ENCODE data around the gene LMBRD2.
A peak's percentile ranks its signal among the peaks of the same experiment; 100 is the strongest.
"Not testable (repeated sequence)": the region's sequence is repeated elsewhere in the genome, so short reads cannot be mapped to it uniquely, and the experiment has no call there.

The LMBRD2 gene

GRCh38 chr5:36151434-36152323 is at the start of gene LMBRD2, which contains the start of gene SKP2:
Gene LMBRD2 (minus strand): TSS chr5:36151887. CDS start chr5:36143349, 8,538 bp downstream.
Gene SKP2 (plus strand): TSS chr5:36152111. CDS start chr5:36152263, 152 bp downstream.
- FAIRE-seq = peak; percentile 97

GRCh38 chr5:36200513-36200912 is 48.8 kb upstream of the LMBRD2 start:
- no peak for FAIRE-seq

DNA sequence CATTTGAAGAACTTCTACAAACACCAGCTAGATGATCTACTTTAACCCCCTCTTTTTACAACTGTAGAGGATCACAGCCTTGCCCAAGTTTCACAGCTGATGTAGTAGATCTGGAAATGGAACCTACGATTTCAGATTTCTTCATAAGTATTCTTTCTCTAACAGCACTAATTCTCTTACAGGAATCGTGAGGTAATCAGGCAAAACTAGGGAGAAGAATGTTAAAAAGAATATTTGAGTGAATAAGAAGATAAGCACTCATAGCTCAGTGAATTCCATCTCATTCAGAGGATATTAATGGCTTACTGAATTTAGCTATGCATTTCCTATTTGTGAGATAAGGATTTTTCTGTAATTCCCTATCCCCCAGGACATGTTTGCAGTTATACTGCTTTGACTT is 47.9 kb upstream of the LMBRD2 start:
- FAIRE-seq = no peak

DNA sequence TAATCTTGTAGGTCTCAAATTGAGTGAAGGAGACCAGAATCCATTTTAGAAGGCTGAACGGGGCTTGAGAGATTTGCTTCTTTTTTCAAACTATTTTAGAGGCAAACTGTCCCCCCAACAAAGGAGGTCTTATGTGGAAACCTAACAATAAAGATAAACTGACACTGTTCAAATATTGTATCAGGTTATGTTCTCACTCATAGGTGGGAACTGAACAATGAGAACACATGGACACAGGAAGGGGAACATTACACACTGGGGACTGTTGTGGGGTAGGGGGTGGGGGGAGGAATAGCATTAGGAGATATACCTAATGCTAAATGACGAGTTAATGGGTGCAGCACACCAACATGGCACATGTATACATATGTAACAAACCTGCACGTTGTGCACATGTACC is 47.1 kb upstream of the LMBRD2 start:
- not testable (repeated sequence) for FAIRE-seq

GRCh38 chr5:36198281-36198680 is 46.6 kb upstream of the LMBRD2 start:
- peak; percentile 84 for FAIRE-seq

GRCh38 chr5:36193746-36194145 is 42.1 kb upstream of the LMBRD2 start:
- FAIRE-seq = no peak

DNA sequence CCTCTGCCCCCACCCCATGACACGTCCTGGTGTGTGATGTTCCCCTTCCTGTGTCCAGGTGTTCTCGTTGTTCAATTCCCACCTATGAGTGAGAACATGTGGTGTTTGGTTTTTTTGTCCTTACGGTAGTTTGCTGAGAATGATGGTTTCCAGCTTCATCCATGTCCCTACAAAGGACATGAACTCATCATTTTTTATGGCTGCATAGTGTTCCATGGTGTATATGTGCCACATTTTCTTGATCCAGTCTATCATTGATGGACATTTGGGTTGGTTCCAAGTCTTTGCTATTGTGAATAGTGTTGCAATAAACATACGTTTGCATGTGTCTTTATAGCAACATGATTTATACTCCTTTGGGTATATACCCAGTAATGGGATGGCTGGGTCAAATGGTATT is 32.7 kb upstream of the LMBRD2 start:
- FAIRE-seq = not testable (repeated sequence)

DNA sequence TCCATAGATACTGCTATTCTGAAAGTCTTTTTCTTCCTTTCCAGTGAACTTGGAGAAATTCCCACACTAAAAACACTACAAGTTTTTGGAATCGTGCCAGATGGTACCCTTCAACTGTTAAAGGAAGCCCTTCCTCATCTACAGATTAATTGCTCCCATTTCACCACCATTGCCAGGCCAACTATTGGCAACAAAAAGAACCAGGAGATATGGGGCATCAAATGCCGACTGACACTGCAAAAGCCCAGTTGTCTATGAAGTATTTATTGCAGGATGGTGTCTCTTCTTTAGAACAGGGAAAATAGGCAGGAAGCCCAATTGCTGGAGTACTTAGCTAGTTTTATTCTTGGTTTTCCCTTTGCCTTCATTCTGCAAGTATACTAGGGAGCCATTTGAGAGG is 30.1 kb upstream of the LMBRD2 start:
- FAIRE-seq = no peak

- FAIRE-seq = no peak
Observed at GRCh38 chr5:36180556-36181350, 29.1 kb upstream of the LMBRD2 start.

DNA sequence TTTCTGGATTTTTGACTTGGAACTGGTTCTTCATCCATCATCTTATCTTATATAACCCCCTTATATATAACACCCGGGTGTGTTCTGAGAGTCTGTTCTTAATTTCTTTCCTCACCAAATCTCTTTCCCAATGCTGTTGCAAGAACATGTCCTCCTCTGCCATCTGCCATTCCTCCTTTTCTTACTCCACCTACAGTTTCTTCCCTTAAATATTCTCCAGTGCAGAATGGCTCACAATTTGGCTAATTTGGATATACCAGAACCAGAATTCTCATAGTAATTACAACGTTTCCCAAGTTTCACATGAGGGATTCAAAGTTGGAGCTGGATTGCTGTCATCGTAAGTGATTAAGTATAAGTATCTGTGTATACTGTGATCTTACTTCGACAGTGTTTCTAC is 28.3 kb upstream of the LMBRD2 start:
- FAIRE-seq = no peak

DNA sequence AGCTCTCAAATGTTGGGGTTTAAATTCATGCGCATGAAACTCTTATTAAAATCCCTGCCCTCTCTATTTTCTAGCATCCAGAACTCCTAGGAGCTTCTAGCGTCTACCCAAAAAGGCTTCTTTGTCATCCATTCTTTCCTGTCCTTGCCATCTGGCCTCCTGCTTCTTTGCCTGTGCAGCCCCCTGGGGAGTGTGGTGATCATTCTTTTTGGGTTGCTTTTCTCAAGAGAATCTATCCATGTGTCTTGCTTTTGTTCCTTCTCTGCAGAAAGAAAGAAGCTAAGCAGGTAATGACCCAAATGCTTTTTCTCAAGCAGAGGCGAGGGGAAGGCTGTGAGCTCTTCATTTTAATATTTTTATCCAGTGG is 26.8 kb upstream of the LMBRD2 start:
- FAIRE-seq = no peak

DNA sequence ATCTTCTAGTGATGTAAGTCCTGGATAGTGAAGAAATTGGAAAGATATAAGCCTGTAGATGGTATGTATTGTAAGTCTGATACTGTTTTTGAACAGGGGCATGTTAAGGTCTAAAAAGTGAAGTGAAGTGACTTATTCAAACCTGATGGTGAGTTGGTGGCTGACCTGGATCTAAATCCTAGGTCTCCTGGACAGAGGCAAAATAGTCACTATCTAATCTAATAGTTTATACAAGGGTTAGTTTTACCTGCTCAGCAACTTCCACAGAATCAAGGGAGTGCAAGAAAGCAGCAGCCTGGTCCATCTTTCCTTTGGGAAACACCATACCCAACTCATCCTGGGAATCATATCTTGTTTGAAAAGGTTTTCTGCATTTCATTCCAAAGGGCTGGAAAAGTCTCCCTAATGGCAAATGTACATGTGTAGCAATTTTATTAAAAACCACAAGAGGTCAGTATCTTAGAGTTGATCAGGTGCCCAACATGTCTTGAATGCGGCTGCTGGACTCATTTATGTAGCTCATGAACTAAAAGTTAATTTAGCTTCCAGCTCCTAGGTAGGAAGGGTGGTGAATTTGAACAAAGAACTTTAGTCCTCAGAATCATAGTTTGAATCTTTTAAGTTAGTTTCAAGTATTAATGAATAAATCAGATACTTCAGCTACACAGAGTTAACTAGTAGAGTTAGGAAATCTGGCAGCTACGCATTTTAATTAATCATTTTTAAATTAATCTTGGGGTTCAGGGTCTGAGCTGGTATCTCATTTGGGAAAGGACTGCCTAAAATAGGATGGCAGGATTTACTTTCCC is 26.2 kb upstream of the LMBRD2 start:
- FAIRE-seq = peak; percentile 86

GRCh38 chr5:36177154-36177553 is 25.5 kb upstream of the LMBRD2 start:
- FAIRE-seq = no peak

- no peak for FAIRE-seq
Observed at GRCh38 chr5:36175043-36175442, 23.4 kb upstream of the LMBRD2 start.

DNA sequence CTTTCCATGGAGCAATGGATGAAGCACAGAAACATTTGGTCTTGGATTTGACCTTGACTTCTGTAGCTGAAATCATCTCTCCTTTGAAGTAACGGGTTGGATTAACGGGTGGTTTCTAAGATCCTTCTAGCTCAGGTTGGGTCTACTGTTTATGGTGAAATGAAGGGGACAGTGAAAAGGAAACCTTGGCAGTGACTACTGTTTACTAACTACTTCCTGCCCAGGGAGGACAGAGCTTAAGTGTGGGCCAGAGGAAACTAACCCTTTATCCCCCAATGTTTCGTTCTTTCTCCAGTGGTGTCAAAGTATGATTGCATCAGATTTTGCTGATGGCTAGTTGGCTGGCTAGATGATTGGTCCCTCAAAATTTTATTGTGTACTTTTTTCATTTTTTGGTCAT is 22.4 kb upstream of the LMBRD2 start:
- no peak for FAIRE-seq

- FAIRE-seq = no peak
Observed at GRCh38 chr5:36173426-36173825, 21.7 kb upstream of the LMBRD2 start.

DNA sequence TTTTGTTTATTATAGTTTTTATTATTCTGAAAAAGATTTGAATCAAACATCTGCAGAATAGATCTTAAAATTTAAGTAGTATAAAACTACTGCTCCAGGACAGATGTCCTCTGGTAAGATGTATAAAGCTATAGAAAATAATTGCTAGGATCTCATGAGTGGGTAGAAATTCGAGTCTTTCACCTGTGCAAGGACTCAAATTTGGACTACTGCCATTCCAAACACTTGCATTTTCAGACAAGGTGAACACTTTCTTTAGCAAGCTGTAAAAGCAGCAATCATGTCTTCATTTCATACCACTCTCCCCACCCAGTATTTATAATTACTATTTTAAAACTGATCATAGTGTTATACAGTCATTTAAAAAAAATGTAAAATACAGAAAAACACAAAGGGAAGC is 20.9 kb upstream of the LMBRD2 start:
- FAIRE-seq = no peak

DNA sequence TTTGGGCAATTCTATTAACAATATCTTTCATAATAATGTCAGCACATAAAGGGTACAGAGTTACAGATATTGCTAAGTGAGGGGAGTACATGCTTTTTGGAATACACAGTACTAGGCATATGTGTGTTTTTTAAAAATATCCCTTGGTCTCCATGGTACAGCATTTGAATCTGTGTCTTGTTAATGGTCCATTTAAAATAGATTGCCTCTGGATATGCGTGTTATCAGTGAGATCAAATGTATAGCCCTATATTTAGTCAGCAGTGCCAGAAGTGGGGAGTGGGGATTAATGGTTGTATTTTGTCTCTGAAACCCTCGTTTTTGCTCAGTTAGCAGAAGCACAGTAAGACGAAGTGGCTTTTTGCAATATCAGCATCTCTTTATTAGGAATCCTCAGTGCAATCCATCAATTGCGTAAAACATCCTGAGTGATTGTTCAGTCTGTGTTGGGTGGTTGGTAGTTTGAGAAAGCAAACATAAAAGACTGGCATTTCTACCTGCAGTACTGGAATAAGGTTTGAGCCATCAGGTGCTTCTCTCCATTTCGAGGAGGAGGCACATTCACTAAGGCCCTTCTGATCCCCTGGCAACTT is 19.2 kb upstream of the LMBRD2 start:
- no peak for FAIRE-seq

DNA sequence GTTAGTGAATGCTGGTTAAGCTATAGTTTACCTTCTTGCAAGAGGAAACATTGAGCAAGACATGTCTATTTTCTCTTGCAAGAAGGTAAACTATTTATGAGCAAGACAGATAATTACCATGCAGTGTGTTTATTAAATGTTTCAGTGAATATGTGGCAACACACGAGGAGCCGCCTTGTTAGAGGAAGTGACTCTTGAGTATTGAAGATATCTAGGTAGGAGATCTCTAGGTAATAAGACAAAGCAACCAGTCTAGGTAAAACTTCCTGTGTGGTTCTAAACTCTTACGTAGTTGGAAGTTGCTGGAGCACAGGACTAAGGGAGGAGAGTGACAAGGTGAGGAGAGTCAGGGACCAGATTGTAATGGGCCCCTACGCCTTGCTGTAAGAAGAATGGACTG is 17.1 kb upstream of the LMBRD2 start:
- no peak for FAIRE-seq

DNA sequence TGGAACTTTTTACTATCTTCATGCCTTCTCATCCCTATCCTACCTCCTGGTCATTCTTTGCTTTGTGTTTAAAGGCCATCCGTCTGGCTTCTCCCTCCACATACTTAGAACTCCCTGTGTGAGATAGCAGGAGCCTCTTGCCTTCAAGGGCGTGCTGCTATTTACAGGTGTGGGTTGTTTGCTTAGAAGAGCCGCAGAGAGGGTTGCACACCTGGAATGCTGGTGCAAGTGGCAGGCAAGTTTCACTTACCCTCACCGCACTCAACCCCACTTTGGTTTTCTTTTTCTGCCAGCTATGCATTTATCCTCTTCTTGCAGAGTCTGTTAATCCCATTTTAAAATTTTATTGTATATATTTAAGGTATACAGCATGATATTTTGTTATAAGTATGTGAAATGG is 12.8 kb upstream of the LMBRD2 start:
- no peak for FAIRE-seq

DNA sequence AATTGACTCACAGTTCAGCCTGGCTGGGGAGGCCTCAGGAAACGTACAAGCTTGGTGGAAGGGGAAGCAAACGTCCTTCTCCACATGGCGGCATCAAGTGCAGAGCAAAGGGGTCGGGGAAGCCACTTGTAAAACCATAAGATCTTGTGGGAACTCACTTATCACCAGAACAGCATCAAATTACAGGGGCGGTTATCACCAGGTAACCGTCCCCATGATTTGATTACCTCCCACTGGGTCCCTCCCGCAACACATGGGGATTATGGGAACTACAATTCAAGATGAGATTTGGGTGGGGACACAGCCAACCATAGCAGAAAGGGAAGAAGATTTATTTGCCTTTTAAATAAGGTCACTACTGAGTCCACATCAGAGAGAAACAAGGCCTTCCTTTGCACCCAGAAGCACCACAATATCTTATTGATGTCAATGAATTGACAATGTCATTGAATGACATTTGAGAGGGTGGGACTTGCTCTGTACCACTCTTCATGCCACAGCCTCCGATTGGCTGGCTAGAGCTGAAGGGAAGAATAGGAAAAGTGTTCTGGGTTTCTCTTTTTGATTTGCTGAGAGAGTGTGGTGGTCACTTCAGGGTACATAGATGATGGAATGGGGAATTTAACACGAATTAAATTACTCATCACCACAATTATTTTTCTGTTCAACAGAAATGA is 11.3 kb upstream of the LMBRD2 start:
- FAIRE-seq = no peak

GRCh38 chr5:36161361-36161760 is 9.7 kb upstream of the LMBRD2 start:
- FAIRE-seq = no peak
